ENCODE measurements around the gene RBP3.
A peak's percentile ranks its signal among the peaks of the same experiment; 100 is the strongest.
"Not testable (repeated sequence)": the region's sequence is repeated elsewhere in the genome, so short reads cannot be mapped to it uniquely, and the experiment has no call there.

RBP3 gene

GRCh38 chr10:47374611-47375536 lies 26.7 kb downstream of the RBP3 start:
- peak; percentile 66 for DNase-seq (ENCODE audit: low read depth)

GRCh38 chr10:47376522-47377220 lies 28.5 kb downstream of the RBP3 start:
- no peak for DNase-seq (ENCODE audit: low read depth)

GRCh38 chr10:47378183-47378510 lies 30.0 kb downstream of the RBP3 start:
- no peak for DNase-seq (ENCODE audit: low read depth)

GRCh38 chr10:47378606-47379444 lies 30.7 kb downstream of the RBP3 start:
- no peak for DNase-seq (ENCODE audit: low read depth)

GRCh38 chr10:47379445-47379785 lies 31.3 kb downstream of the RBP3 start:
- DNase-seq (ENCODE audit: low read depth) = no peak

- DNase-seq (ENCODE audit: low read depth) = no peak
Observed at GRCh38 chr10:47379901-47380300, 31.7 kb downstream of the RBP3 start.

- DNase-seq (ENCODE audit: low read depth) = no peak
Observed at GRCh38 chr10:47380341-47381102, 32.4 kb downstream of the RBP3 start.

- no peak for DNase-seq (ENCODE audit: low read depth)
Observed at GRCh38 chr10:47381103-47381395, 32.9 kb downstream of the RBP3 start.

- no peak for DNase-seq (ENCODE audit: low read depth)
Observed at GRCh38 chr10:47381427-47382379, 33.5 kb downstream of the RBP3 start.

- DNase-seq (ENCODE audit: low read depth) = no peak
Observed at GRCh38 chr10:47383261-47384147, 35.3 kb downstream of the RBP3 start.

GRCh38 chr10:47384148-47384921 lies 36.2 kb downstream of the RBP3 start, which contains the start of gene ZNF488:
Gene ZNF488 (minus strand): TSS chr10:47384293. CDS start chr10:47368829, 15,464 bp downstream.
- peak; percentile 71 for DNase-seq (ENCODE audit: low read depth)

- not testable (repeated sequence) for DNase-seq (ENCODE audit: low read depth)
Observed at GRCh38 chr10:47386104-47386503, 37.9 kb downstream of the RBP3 start.

GRCh38 chr10:47388879-47389278 lies 40.7 kb downstream of the RBP3 start:
- no peak for DNase-seq (ENCODE audit: low read depth)

- DNase-seq (ENCODE audit: low read depth) = no peak
Observed at GRCh38 chr10:47389619-47390018, 41.5 kb downstream of the RBP3 start.

- no peak for DNase-seq (ENCODE audit: low read depth)
Observed at GRCh38 chr10:47396311-47396717, 48.2 kb downstream of the RBP3 start.

- DNase-seq (ENCODE audit: low read depth) = no peak
Observed at GRCh38 chr10:47397256-47397655, 49.1 kb downstream of the RBP3 start.

- no peak for DNase-seq (ENCODE audit: low read depth)
Observed at GRCh38 chr10:47400251-47400650, 52.1 kb downstream of the RBP3 start.

GRCh38 chr10:47400786-47401185 lies 52.6 kb downstream of the RBP3 start:
- no peak for DNase-seq (ENCODE audit: low read depth)

- DNase-seq (ENCODE audit: low read depth) = no peak
Observed at GRCh38 chr10:47401210-47401609, 53.0 kb downstream of the RBP3 start.
